ENCODE results near the gene PIK3R3.

Gene PIK3R3

GRCh38 chr1:46153732-46154131 lies 21.3 kb upstream of the PIK3R3 start:
- DNase-seq: no peak

GRCh38 chr1:46153228-46153627 lies 20.8 kb upstream of the PIK3R3 start:
- DNase-seq: no peak

GRCh38 chr1:46152016-46152415 lies 19.6 kb upstream of the PIK3R3 start:
- DNase-seq: no peak

GRCh38 chr1:46150085-46150484 lies 17.7 kb upstream of the PIK3R3 start:
- DNase-seq: no peak

- DNase-seq: no peak
These were observed 15.9 kb upstream of the PIK3R3 start for GRCh38 chr1:46148318-46148717.

- DNase-seq: no peak
These were observed 5.5 kb upstream of the PIK3R3 start for GRCh38 chr1:46137916-46138315.

GRCh38 chr1:46136711-46137110 lies 4.3 kb upstream of the PIK3R3 start:
- no peak for DNase-seq

- no peak for DNase-seq
These were observed 2.4 kb upstream of the PIK3R3 start for GRCh38 chr1:46134660-46135331.

GRCh38 chr1:46133781-46134350 lies 1.4 kb upstream of the PIK3R3 start:
- DNase-seq: no peak

- no peak for DNase-seq
These were observed 791 bp upstream of the PIK3R3 start for GRCh38 chr1:46133181-46133658.

- no peak for DNase-seq
These were observed 509 bp downstream of the PIK3R3 start for GRCh38 chr1:46131712-46132528.

- no peak for DNase-seq
These were observed 1.3 kb downstream of the PIK3R3 start for GRCh38 chr1:46131093-46131492.

- DNase-seq: no peak
These were observed 1.8 kb downstream of the PIK3R3 start for GRCh38 chr1:46130606-46131005.

GRCh38 chr1:46130121-46130520 lies 2.3 kb downstream of the PIK3R3 start:
- DNase-seq: no peak

- no peak for DNase-seq
These were observed 4.1 kb downstream of the PIK3R3 start for GRCh38 chr1:46128344-46128743.

GRCh38 chr1:46118856-46119255 lies 13.6 kb downstream of the PIK3R3 start:
- no peak for DNase-seq

GRCh38 chr1:46117810-46118494 lies 14.5 kb downstream of the PIK3R3 start:
- DNase-seq: no peak

- no peak for DNase-seq
These were observed 17.4 kb downstream of the PIK3R3 start for GRCh38 chr1:46114925-46115603.

- DNase-seq: no peak
These were observed 18.5 kb downstream of the PIK3R3 start for GRCh38 chr1:46113948-46114347.

- DNase-seq: no peak
These were observed 20.3 kb downstream of the PIK3R3 start for GRCh38 chr1:46112108-46112507.

GRCh38 chr1:46110521-46110920 lies 21.9 kb downstream of the PIK3R3 start:
- DNase-seq: no peak

GRCh38 chr1:46102769-46103476 lies 29.5 kb downstream of the PIK3R3 start:
- no peak for DNase-seq

All from GDM1 (cell line).